ENCODE results near the gene LYAR.

DNA sequence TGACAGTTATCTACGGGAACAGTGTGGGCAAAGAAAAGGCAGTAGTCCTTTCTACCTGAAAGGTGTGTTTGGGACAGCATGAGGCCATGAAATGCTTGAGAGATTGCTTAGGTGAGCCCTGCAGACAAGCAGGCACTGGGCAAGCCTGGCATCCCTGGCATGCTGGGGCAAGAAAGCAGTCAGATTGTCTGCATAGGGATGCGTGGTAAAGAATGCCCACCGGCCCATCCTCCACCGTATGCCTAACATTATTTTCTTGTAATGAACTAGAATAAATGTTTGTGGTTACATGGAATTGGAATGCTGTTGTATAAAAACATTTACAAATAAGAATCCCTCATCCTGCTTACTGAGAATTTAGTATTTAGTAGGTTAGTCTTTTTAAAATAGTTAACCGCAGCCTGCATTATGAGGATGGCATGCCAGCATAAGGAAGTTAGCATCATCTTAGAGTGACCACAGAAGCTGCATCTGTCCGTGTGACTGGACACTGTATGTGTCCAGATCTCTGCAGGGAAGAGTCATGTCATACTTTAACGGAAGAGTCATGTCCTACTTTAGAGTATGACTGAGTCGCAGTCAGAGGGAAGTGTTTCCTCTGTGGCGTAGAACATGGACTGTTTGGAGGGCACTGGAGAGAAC is 19.0 kb upstream of the LYAR start:
- no peak for TF ChIP-seq POLR2A (IDR thresholded peaks at IDR 0.05)
- TF ChIP-seq, protein P1, sequence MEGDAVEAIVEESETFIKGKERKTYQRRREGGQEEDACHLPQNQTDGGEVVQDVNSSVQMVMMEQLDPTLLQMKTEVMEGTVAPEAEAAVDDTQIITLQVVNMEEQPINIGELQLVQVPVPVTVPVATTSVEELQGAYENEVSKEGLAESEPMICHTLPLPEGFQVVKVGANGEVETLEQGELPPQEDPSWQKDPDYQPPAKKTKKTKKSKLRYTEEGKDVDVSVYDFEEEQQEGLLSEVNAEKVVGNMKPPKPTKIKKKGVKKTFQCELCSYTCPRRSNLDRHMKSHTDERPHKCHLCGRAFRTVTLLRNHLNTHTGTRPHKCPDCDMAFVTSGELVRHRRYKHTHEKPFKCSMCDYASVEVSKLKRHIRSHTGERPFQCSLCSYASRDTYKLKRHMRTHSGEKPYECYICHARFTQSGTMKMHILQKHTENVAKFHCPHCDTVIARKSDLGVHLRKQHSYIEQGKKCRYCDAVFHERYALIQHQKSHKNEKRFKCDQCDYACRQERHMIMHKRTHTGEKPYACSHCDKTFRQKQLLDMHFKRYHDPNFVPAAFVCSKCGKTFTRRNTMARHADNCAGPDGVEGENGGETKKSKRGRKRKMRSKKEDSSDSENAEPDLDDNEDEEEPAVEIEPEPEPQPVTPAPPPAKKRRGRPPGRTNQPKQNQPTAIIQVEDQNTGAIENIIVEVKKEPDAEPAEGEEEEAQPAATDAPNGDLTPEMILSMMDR (IDR thresholded peaks at IDR 0.05), result no peak

All from thyroid gland (tissue), 4 donors.